Ectodermal cell (in vitro differentiated cells): ENCODE data around the gene CSF1.
A peak's percentile ranks its signal among the peaks of the same experiment; 100 is the strongest.

ENCODE experiments used
- H3K27ac ChIP-seq: 2 replicates; pipeline ENCODE4 v1.7.0; 2013; ENCODE audit warnings: mild to moderate bottlenecking, low read depth, low read length; ENCODE audit not compliant: insufficient read depth, poor library complexity, severe bottlenecking
- H3K27me3 ChIP-seq: 2 replicates; pipeline ENCODE4 v1.7.0; 2013; ENCODE audit warnings: mild to moderate bottlenecking, low read length; ENCODE audit not compliant: insufficient read depth, control insufficient read depth, poor library complexity, severe bottlenecking
- H3K36me3 ChIP-seq: one replicate; pipeline ENCODE4 v1.7.0; 2013; ENCODE audit warnings: low read length; ENCODE audit not compliant: control insufficient read depth, insufficient read depth
- H3K4me1 ChIP-seq: one replicate; pipeline ENCODE4 v1.7.0; 2013; ENCODE audit warnings: low read length; ENCODE audit not compliant: control insufficient read depth, insufficient read depth
- H3K4me3 ChIP-seq: 2 replicates; pipeline ENCODE4 v1.7.0; 2013; ENCODE audit warnings: low read depth, low read length, control low read depth; ENCODE audit not compliant: insufficient read depth
- H3K9me3 ChIP-seq: 2 replicates; pipeline ENCODE4 v1.7.0; 2013; ENCODE audit warnings: mild to moderate bottlenecking, low read length, moderate library complexity; ENCODE audit not compliant: control insufficient read depth
- WGBS, 2 experiments: methylation state at CpG; one replicate each; pipeline ENCODE4 v1.1.7; 2013; ENCODE audit warnings: missing lambda C conversion rate in 2 of 2; 5-methylcytosine and 5-hydroxymethylcytosine counted together

CSF1 gene

GRCh38 chr1:109929170-109929569 is 18.5 kb downstream of the CSF1 start:
- H3K36me3 ChIP-seq = no peaks in the 10 kb centered on the region
- WGBS, 2 experiments = 95 to 96% methylated on average over 11 of the region's 11 CpGs
- no peak overlapping the region for H3K4me3 ChIP-seq
- H3K4me1 ChIP-seq = peaks cover 14% of the 10 kb centered on the region
- H3K9me3 ChIP-seq = no peaks in the 10 kb centered on the region
- H3K27me3 ChIP-seq = no peaks in the 10 kb centered on the region
- no peak overlapping the region for H3K27ac ChIP-seq

- no peaks in the 10 kb centered on the region for H3K36me3 ChIP-seq
- H3K9me3 ChIP-seq = no peaks in the 10 kb centered on the region
- no peaks in the 10 kb centered on the region for H3K27me3 ChIP-seq
- 94% methylated on average over 11 of the region's 11 CpGs for WGBS, 2 experiments
- peaks cover 14% of the 10 kb centered on the region for H3K4me1 ChIP-seq
- no peak overlapping the region for H3K27ac ChIP-seq
- H3K4me3 ChIP-seq = no peak overlapping the region
These were observed 19.1 kb downstream of the CSF1 start for GRCh38 chr1:109929588-109930251.

- Histone ChIP-seq H3K4me3 (no peak overlapping the region), H3K36me3 (no peaks in the 10 kb centered on the region), H3K9me3 (no peaks in the 10 kb centered on the region), H3K4me1 (peaks cover 14% of the 10 kb centered on the region), H3K27me3 (no peaks in the 10 kb centered on the region), H3K27ac (no peak overlapping the region)
- WGBS, 2 experiments = 82 to 85% methylated on average over 8 to 9 of the region's 9 CpGs
These were observed 19.8 kb downstream of the CSF1 start for GRCh38 chr1:109930252-109930993.

GRCh38 chr1:109931189-109931731 is 20.6 kb downstream of the CSF1 start:
- Histone ChIP-seq H3K9me3 (no peaks in the 10 kb centered on the region), H3K4me3 (no peak overlapping the region), H3K27ac (peak overlapping the region; percentile 77), H3K27me3 (no peaks in the 10 kb centered on the region), H3K36me3 (no peaks in the 10 kb centered on the region), H3K4me1 (peaks cover 14% of the 10 kb centered on the region)
- 27 to 30% methylated on average over 10 of the region's 10 CpGs for WGBS, 2 experiments

GRCh38 chr1:109931911-109932636 is 21.4 kb downstream of the CSF1 start:
- H3K9me3 ChIP-seq = no peaks in the 10 kb centered on the region
- H3K27ac ChIP-seq = no peak overlapping the region
- peaks cover 14% of the 10 kb centered on the region for H3K4me1 ChIP-seq
- H3K27me3 ChIP-seq = no peaks in the 10 kb centered on the region
- H3K4me3 ChIP-seq = no peak overlapping the region
- 96 to 100% methylated on average over 3 of the region's 3 CpGs for WGBS, 2 experiments
- no peaks in the 10 kb centered on the region for H3K36me3 ChIP-seq

- no peak overlapping the region for H3K4me3 ChIP-seq
- H3K9me3 ChIP-seq = no peaks in the 10 kb centered on the region
- H3K27ac ChIP-seq = no peak overlapping the region
- H3K36me3 ChIP-seq = no peaks in the 10 kb centered on the region
- H3K27me3 ChIP-seq = no peaks in the 10 kb centered on the region
- 95 to 97% methylated on average over 5 of the region's 5 CpGs for WGBS, 2 experiments
- H3K4me1 ChIP-seq = peaks cover 14% of the 10 kb centered on the region
These were observed 22.0 kb downstream of the CSF1 start for GRCh38 chr1:109932679-109933078.

- peaks cover 14% of the 10 kb centered on the region for H3K4me1 ChIP-seq
- WGBS, 2 experiments = 84 to 87% methylated on average over 10 of the region's 10 CpGs
- no peak overlapping the region for H3K27ac ChIP-seq
- no peaks in the 10 kb centered on the region for H3K27me3 ChIP-seq
- no peaks in the 10 kb centered on the region for H3K9me3 ChIP-seq
- no peaks in the 10 kb centered on the region for H3K36me3 ChIP-seq
- H3K4me3 ChIP-seq = no peak overlapping the region
These were observed 23.4 kb downstream of the CSF1 start for GRCh38 chr1:109933856-109934711.

- WGBS, 2 experiments = 81 to 84% methylated on average over 4 of the region's 4 CpGs
- Histone ChIP-seq H3K27me3 (no peaks in the 10 kb centered on the region), H3K9me3 (no peaks in the 10 kb centered on the region), H3K27ac (no peak overlapping the region), H3K36me3 (no peaks in the 10 kb centered on the region), H3K4me1 (peaks cover 14% of the 10 kb centered on the region), H3K4me3 (no peak overlapping the region)
These were observed 24.8 kb downstream of the CSF1 start for GRCh38 chr1:109935451-109935900.

GRCh38 chr1:109937738-109938137 is 27.1 kb downstream of the CSF1 start:
- no peaks in the 10 kb centered on the region for H3K36me3 ChIP-seq
- H3K4me3 ChIP-seq = no peak overlapping the region
- H3K27me3 ChIP-seq = no peaks in the 10 kb centered on the region
- 89 to 100% methylated on average over 1 of the region's 1 CpG for WGBS, 2 experiments
- H3K9me3 ChIP-seq = no peaks in the 10 kb centered on the region
- no peaks in the 10 kb centered on the region for H3K4me1 ChIP-seq
- H3K27ac ChIP-seq = no peak overlapping the region
